Endodermal cell (in vitro differentiated cells): ENCODE measurements around the gene SPP2. TPM values are rescaled to one million over a fixed set of nuclear protein-coding genes. Genes with fewer than 3 reads are reported as not detected.

Source experiments
- DNase-seq: peaks from one replicate; pipeline ENCODE4 v3.0.0-alpha.2; 2017
- H3K27ac ChIP-seq: 2 replicates; pipeline ENCODE4 v1.5.1; 2013; ENCODE audit warnings: mild to moderate bottlenecking, low read depth, low read length, moderate library complexity
- H3K27me3 ChIP-seq: 2 replicates; pipeline ENCODE4 v1.6.1; 2013; ENCODE audit warnings: mild to moderate bottlenecking, low read length, moderate library complexity; ENCODE audit not compliant: insufficient read depth, control insufficient read depth, poor library complexity, severe bottlenecking
- H3K36me3 ChIP-seq: 2 replicates; pipeline ENCODE4 v1.7.0; 2013; ENCODE audit warnings: mild to moderate bottlenecking, low read length, moderate library complexity; ENCODE audit not compliant: control insufficient read depth, insufficient read depth
- H3K4me1 ChIP-seq: one replicate; pipeline ENCODE4 v1.7.0; 2013; ENCODE audit warnings: low read length; ENCODE audit not compliant: control insufficient read depth, insufficient read depth
- H3K4me3 ChIP-seq: 2 replicates; pipeline ENCODE4 v1.5.1; 2013; ENCODE audit warnings: mild to moderate bottlenecking, low read length, moderate library complexity
- H3K9ac ChIP-seq: 2 replicates; pipeline ENCODE4 v1.6.1; 2013; ENCODE audit warnings: mild to moderate bottlenecking, low read length, moderate library complexity; ENCODE audit not compliant: poor library complexity, severe bottlenecking; ENCODE audit errors: extremely low read depth
- H3K9me3 ChIP-seq: 2 replicates; pipeline ENCODE4 v1.6.1; 2013; ENCODE audit warnings: mild to moderate bottlenecking, low read length, moderate library complexity; ENCODE audit not compliant: control insufficient read depth
- H3K27ac Mint-ChIP-seq: 2 replicates; pipeline ENCODE4 v1.8.0; 2020; ENCODE audit warnings: mixed read lengths
- H3K27me3 Mint-ChIP-seq: 2 replicates; pipeline ENCODE4 v1.8.0; 2021; ENCODE audit warnings: mild to moderate bottlenecking, mixed read lengths; ENCODE audit not compliant: insufficient read depth
- H3K36me3 Mint-ChIP-seq: 2 replicates; pipeline ENCODE4 v1.8.0; 2020; ENCODE audit warnings: low read depth, mixed read lengths
- H3K4me1 Mint-ChIP-seq: 2 replicates; pipeline ENCODE4 v1.8.0; 2020; ENCODE audit warnings: mixed read lengths
- H3K4me3 Mint-ChIP-seq: 2 replicates; pipeline ENCODE4 v1.8.0; 2020; ENCODE audit warnings: mild to moderate bottlenecking, moderate library complexity, mixed read lengths
- H3K9me3 Mint-ChIP-seq: 2 replicates; pipeline ENCODE4 v1.8.0; 2020; ENCODE audit warnings: mild to moderate bottlenecking, mixed read lengths
- WGBS, 2 experiments: methylation state at CpG; one replicate each; pipeline versions ENCODE4 v1.1.5 to v1.1.7; 2013; ENCODE audit warnings: missing lambda C conversion rate in 2 of 2, mixed read lengths in 1 of 2; ENCODE audit not compliant: insufficient coverage in 1 of 2, insufficient read length in 1 of 2; 5-methylcytosine and 5-hydroxymethylcytosine counted together
- total RNA-seq, 2 donors: library from RNA; stranded (reverse); fragmentation: NEBNext Ultra II Directional in 1 of 2; extraction: Animal tissue kit (Norgen Biotek cat#: 25700) in 1 of 2; gene quantifications; 2 replicates in 1 of 2; 3 replicates in 1 of 2; pipeline ENCODE4 v1.2.1, GENCODE V29; 2021
- TF ChIP-seq, protein P1 (sequence below): fragments of 200-600 bp; sonication (generic); conservative IDR thresholded peaks from 2 replicates; pipeline ENCODE4 v1.5.0; 2021; ENCODE audit warnings: antibody characterized with exemption, mild to moderate bottlenecking

SPP2 gene
- total RNA-seq, 2 donors from 2014 or later: not detected

- no peaks in the 10 kb centered on the region for H3K36me3 Mint-ChIP-seq
- Histone ChIP-seq H3K4me3 (no peak overlapping the region), H3K27me3 (no peaks in the 10 kb centered on the region), H3K4me1 (no peaks in the 10 kb centered on the region), H3K27ac (no peak overlapping the region), H3K9me3 (peaks cover 11% of the 10 kb centered on the region), H3K36me3 (no peaks in the 10 kb centered on the region), H3K9ac (no peak overlapping the region)
- WGBS, 2 experiments: 78 to 89% methylated on average over 4 to 5 of the region's 10 CpGs
- H3K27me3 Mint-ChIP-seq: no peaks in the 10 kb centered on the region
- TF ChIP-seq, protein P1, sequence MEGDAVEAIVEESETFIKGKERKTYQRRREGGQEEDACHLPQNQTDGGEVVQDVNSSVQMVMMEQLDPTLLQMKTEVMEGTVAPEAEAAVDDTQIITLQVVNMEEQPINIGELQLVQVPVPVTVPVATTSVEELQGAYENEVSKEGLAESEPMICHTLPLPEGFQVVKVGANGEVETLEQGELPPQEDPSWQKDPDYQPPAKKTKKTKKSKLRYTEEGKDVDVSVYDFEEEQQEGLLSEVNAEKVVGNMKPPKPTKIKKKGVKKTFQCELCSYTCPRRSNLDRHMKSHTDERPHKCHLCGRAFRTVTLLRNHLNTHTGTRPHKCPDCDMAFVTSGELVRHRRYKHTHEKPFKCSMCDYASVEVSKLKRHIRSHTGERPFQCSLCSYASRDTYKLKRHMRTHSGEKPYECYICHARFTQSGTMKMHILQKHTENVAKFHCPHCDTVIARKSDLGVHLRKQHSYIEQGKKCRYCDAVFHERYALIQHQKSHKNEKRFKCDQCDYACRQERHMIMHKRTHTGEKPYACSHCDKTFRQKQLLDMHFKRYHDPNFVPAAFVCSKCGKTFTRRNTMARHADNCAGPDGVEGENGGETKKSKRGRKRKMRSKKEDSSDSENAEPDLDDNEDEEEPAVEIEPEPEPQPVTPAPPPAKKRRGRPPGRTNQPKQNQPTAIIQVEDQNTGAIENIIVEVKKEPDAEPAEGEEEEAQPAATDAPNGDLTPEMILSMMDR: no peak
- H3K9me3 Mint-ChIP-seq: peaks cover 30% of the 10 kb centered on the region
- H3K4me3 Mint-ChIP-seq: no peak overlapping the region
- H3K4me1 Mint-ChIP-seq: no peaks in the 10 kb centered on the region
- no peak overlapping the region for H3K27ac Mint-ChIP-seq
- DNase-seq: no peak
Measured at GRCh38 chr2:234025466-234025865, 25.0 kb upstream of the SPP2 start.

- Histone ChIP-seq H3K27ac (peak overlapping the region; percentile 36), H3K4me3 (no peak overlapping the region), H3K36me3 (no peaks in the 10 kb centered on the region), H3K9me3 (peaks cover 11% of the 10 kb centered on the region), H3K9ac (no peak overlapping the region), H3K27me3 (no peaks in the 10 kb centered on the region), H3K4me1 (no peaks in the 10 kb centered on the region)
- Mint-ChIP-seq H3K27ac (no peak overlapping the region), H3K4me3 (no peak overlapping the region), H3K36me3 (no peaks in the 10 kb centered on the region), H3K4me1 (no peaks in the 10 kb centered on the region), H3K9me3 (peaks cover 29% of the 10 kb centered on the region), H3K27me3 (no peaks in the 10 kb centered on the region)
- 75 to 87% methylated on average over 4 to 5 of the region's 5 CpGs for WGBS, 2 experiments
- DNase-seq: no peak
- TF ChIP-seq, protein P1: no peak
Measured at GRCh38 chr2:234025891-234026401, 24.6 kb upstream of the SPP2 start.

- no peak overlapping the region for H3K4me3 Mint-ChIP-seq
Measured at GRCh38 chr2:234026693-234027254, 23.7 kb upstream of the SPP2 start.

More at GRCh38 chr2:234026693-234027254, 23.7 kb upstream of the SPP2 start:
- H3K27ac Mint-ChIP-seq: no peak overlapping the region
- Histone ChIP-seq H3K4me3 (no peak overlapping the region), H3K9ac (no peak overlapping the region), H3K4me1 (no peaks in the 10 kb centered on the region), H3K27me3 (no peaks in the 10 kb centered on the region), H3K27ac (no peak overlapping the region), H3K36me3 (no peaks in the 10 kb centered on the region), H3K9me3 (peaks cover 11% of the 10 kb centered on the region)
- no peaks in the 10 kb centered on the region for H3K36me3 Mint-ChIP-seq
- TF ChIP-seq, protein P1: no peak
- no peaks in the 10 kb centered on the region for H3K4me1 Mint-ChIP-seq
- peaks cover 21% of the 10 kb centered on the region for H3K9me3 Mint-ChIP-seq
- 89 to 100% methylated on average over 4 to 9 of the region's 10 CpGs for WGBS, 2 experiments
- H3K27me3 Mint-ChIP-seq: no peaks in the 10 kb centered on the region
- DNase-seq: no peak
